GM10847 (cell line): ENCODE measurements around the gene IFT122.

Experiments
- POLR2A ChIP-seq: IDR thresholded peaks from 2 replicates; pipeline ENCODE4 v1.6.1; 2011; ENCODE audit not compliant: insufficient read length; ENCODE audit errors: extremely low read depth

IFT122 gene

GRCh38 chr3:129460155-129460554, 20.1 kb downstream of the IFT122 start:
- no peak for TF ChIP-seq POLR2A

GRCh38 chr3:129460572-129460971, 20.5 kb downstream of the IFT122 start:
- no peak for TF ChIP-seq POLR2A

GRCh38 chr3:129461022-129461421, 21.0 kb downstream of the IFT122 start:
- no peak for TF ChIP-seq POLR2A

- no peak for TF ChIP-seq POLR2A
Observed at GRCh38 chr3:129461461-129462146, 21.6 kb downstream of the IFT122 start.

GRCh38 chr3:129462361-129462968, 22.4 kb downstream of the IFT122 start:
- no peak for TF ChIP-seq POLR2A

- TF ChIP-seq POLR2A, result no peak
Observed at GRCh38 chr3:129463094-129463493, 23.1 kb downstream of the IFT122 start.

- no peak for TF ChIP-seq POLR2A
Observed at GRCh38 chr3:129463716-129464115, 23.7 kb downstream of the IFT122 start.

- no peak for TF ChIP-seq POLR2A
Observed at GRCh38 chr3:129467932-129468331, 27.9 kb downstream of the IFT122 start.

GRCh38 chr3:129469026-129469425, 29.0 kb downstream of the IFT122 start:
- TF ChIP-seq POLR2A, result no peak

- no peak for TF ChIP-seq POLR2A
Observed at GRCh38 chr3:129470861-129471260, 30.8 kb downstream of the IFT122 start.

GRCh38 chr3:129473067-129473768, 33.2 kb downstream of the IFT122 start:
- TF ChIP-seq POLR2A, result no peak

GRCh38 chr3:129473769-129474152, 33.7 kb downstream of the IFT122 start:
- no peak for TF ChIP-seq POLR2A

- TF ChIP-seq POLR2A, result no peak
Observed at GRCh38 chr3:129474984-129475804, 35.2 kb downstream of the IFT122 start.

- no peak for TF ChIP-seq POLR2A
Observed at GRCh38 chr3:129475863-129476262, 35.8 kb downstream of the IFT122 start.

GRCh38 chr3:129476586-129476985, 36.6 kb downstream of the IFT122 start:
- no peak for TF ChIP-seq POLR2A
